T-helper 17 cell (primary cell): ENCODE data around the gene ELAPOR1. TPM values are rescaled to one million over a fixed set of nuclear protein-coding genes. Genes with fewer than 3 reads are reported as not detected.

Experiments used
- ATAC-seq: fragments of 150-1000 bp; cut with Tn5 transposase; 2 replicates; pipeline ENCODE4 v1.10.0; 2021; ENCODE audit warnings: mild to moderate bottlenecking, moderate library complexity
- DNase-seq, 3 donors: peaks; one replicate each; pipeline versions ENCODE4 v3.0.0 to v3.0.0-alpha.2; 2020 to 2021
- H3K9me3 ChIP-seq: one replicate; pipeline ENCODE4 v1.7.0; 2013; ENCODE audit warnings: low read length, mild to moderate bottlenecking; ENCODE audit not compliant: control insufficient read depth, poor library complexity, severe bottlenecking
- H3K27ac Mint-ChIP-seq: one replicate; pipeline ENCODE4 v1.8.0; 2022; ENCODE audit warnings: mild to moderate bottlenecking, moderate library complexity, mixed read lengths
- H3K27me3 Mint-ChIP-seq: one replicate; pipeline ENCODE4 v1.8.0; 2022; ENCODE audit warnings: mixed read lengths
- H3K36me3 Mint-ChIP-seq: one replicate; pipeline ENCODE4 v1.8.0; 2022; ENCODE audit warnings: low read depth, mixed read lengths
- H3K4me1 Mint-ChIP-seq: one replicate; pipeline ENCODE4 v1.8.0; 2022; ENCODE audit warnings: mild to moderate bottlenecking, mixed read lengths
- H3K4me3 Mint-ChIP-seq: one replicate; pipeline ENCODE4 v1.8.0; 2022; ENCODE audit warnings: mild to moderate bottlenecking, moderate library complexity, mixed read lengths
- total RNA-seq, 4 donors: library from RNA in 2 of 4; stranded (reverse) in 2 of 4; gene quantifications; one replicate each; pipeline ENCODE4 v1.2.3 and lab custom pipeline; 2022 to 2026

Gene ELAPOR1
- total RNA-seq, 2 donors from 2014 or later = 27.8 to 30.6 TPM

GRCh38 chr1:109089242-109090015 is 24.5 kb upstream of the ELAPOR1 start:
- Mint-ChIP-seq H3K4me1 (peaks cover 24% of the 10 kb centered on the region), H3K4me3 (peak overlapping the region; percentile 98), H3K36me3 (no peaks in the 10 kb centered on the region), H3K27ac (peak overlapping the region; percentile 98), H3K27me3 (no peaks in the 10 kb centered on the region)
- ATAC-seq = no peak
- H3K9me3 ChIP-seq = no peaks in the 10 kb centered on the region
- no peak for DNase-seq

GRCh38 chr1:109090196-109091077 is 23.5 kb upstream of the ELAPOR1 start, which contains the start of gene TMEM167B:
TMEM167B (plus strand) TSS chr1:109090764; CDS start chr1:109090873, 109 bp downstream.
- no peaks in the 10 kb centered on the region for H3K9me3 ChIP-seq
- peak within 1 kb of the TSS; percentile 98 for H3K4me3 Mint-ChIP-seq
- H3K4me1 Mint-ChIP-seq = peaks cover 24% of the 10 kb centered on the region
- peak within 1 kb of the TSS; percentile 98 for H3K27ac Mint-ChIP-seq
- DNase-seq (peak; percentile 73 to 78 (median 75)), ATAC-seq (peak; percentile 95)
- H3K36me3 Mint-ChIP-seq = no peaks in the 10 kb centered on the region
- H3K27me3 Mint-ChIP-seq = no peaks in the 10 kb centered on the region

- no peaks in the 10 kb centered on the region for H3K27me3 Mint-ChIP-seq
- H3K4me1 Mint-ChIP-seq = peaks cover 24% of the 10 kb centered on the region
- peak; percentile 13 for ATAC-seq
- no peaks in the 10 kb centered on the region for H3K9me3 ChIP-seq
- no peaks in the 10 kb centered on the region for H3K36me3 Mint-ChIP-seq
- peak overlapping the region; percentile 98 for H3K4me3 Mint-ChIP-seq
- DNase-seq = no peak
- peak overlapping the region; percentile 98 for H3K27ac Mint-ChIP-seq
Measured at GRCh38 chr1:109091078-109091838, 22.7 kb upstream of the ELAPOR1 start.

- ATAC-seq = no peak
Measured at GRCh38 chr1:109091839-109092193, 22.1 kb upstream of the ELAPOR1 start.

GRCh38 chr1:109094377-109094803 is 19.5 kb upstream of the ELAPOR1 start:
- H3K36me3 Mint-ChIP-seq = no peaks in the 10 kb centered on the region
- H3K4me3 Mint-ChIP-seq = no peak overlapping the region
- no peaks in the 10 kb centered on the region for H3K27me3 Mint-ChIP-seq

More at GRCh38 chr1:109091839-109092193, 22.1 kb upstream of the ELAPOR1 start:
- DNase-seq = no peak
- H3K9me3 ChIP-seq = no peaks in the 10 kb centered on the region
- Mint-ChIP-seq H3K4me1 (peaks cover 24% of the 10 kb centered on the region), H3K4me3 (peak overlapping the region; percentile 98), H3K36me3 (no peaks in the 10 kb centered on the region), H3K27ac (peak overlapping the region; percentile 98), H3K27me3 (no peaks in the 10 kb centered on the region)

GRCh38 chr1:109094871-109095270 is 19.0 kb upstream of the ELAPOR1 start:
- ATAC-seq (no peak), DNase-seq (no peak)
- Mint-ChIP-seq H3K4me3 (no peak overlapping the region), H3K27me3 (no peaks in the 10 kb centered on the region), H3K4me1 (peaks cover 23% of the 10 kb centered on the region), H3K36me3 (no peaks in the 10 kb centered on the region), H3K27ac (no peak overlapping the region)
- no peaks in the 10 kb centered on the region for H3K9me3 ChIP-seq

More at GRCh38 chr1:109094377-109094803, 19.5 kb upstream of the ELAPOR1 start:
- H3K27ac Mint-ChIP-seq = no peak overlapping the region
- no peaks in the 10 kb centered on the region for H3K9me3 ChIP-seq
- ATAC-seq (no peak), DNase-seq (no peak)
- H3K4me1 Mint-ChIP-seq = peaks cover 21% of the 10 kb centered on the region

- H3K27ac Mint-ChIP-seq = no peak overlapping the region
- H3K4me3 Mint-ChIP-seq = no peak overlapping the region
- peaks cover 22% of the 10 kb centered on the region for H3K4me1 Mint-ChIP-seq
- ATAC-seq = no peak
- H3K36me3 Mint-ChIP-seq = no peaks in the 10 kb centered on the region
- no peaks in the 10 kb centered on the region for H3K27me3 Mint-ChIP-seq
- H3K9me3 ChIP-seq = no peaks in the 10 kb centered on the region
- no peak for DNase-seq
Measured at GRCh38 chr1:109095631-109096030, 18.3 kb upstream of the ELAPOR1 start.

GRCh38 chr1:109096120-109096519 is 17.8 kb upstream of the ELAPOR1 start:
- no peak overlapping the region for H3K4me3 Mint-ChIP-seq
- H3K27ac Mint-ChIP-seq = peak overlapping the region; percentile 27
- H3K4me1 Mint-ChIP-seq = peaks cover 24% of the 10 kb centered on the region
- DNase-seq (no peak), ATAC-seq (no peak)
- no peaks in the 10 kb centered on the region for H3K9me3 ChIP-seq
- no peaks in the 10 kb centered on the region for H3K27me3 Mint-ChIP-seq
- no peaks in the 10 kb centered on the region for H3K36me3 Mint-ChIP-seq

GRCh38 chr1:109099938-109100773 is 13.8 kb upstream of the ELAPOR1 start:
- no peaks in the 10 kb centered on the region for H3K27me3 Mint-ChIP-seq
- DNase-seq = peak; percentile 89 to 95 (median 94)
- peaks cover 10% of the 10 kb centered on the region for H3K4me1 Mint-ChIP-seq
- H3K27ac Mint-ChIP-seq = peak overlapping the region; percentile 95
- peak; percentile 93 for ATAC-seq
- no peaks in the 10 kb centered on the region for H3K36me3 Mint-ChIP-seq
- peak overlapping the region; percentile 94 for H3K4me3 Mint-ChIP-seq
- H3K9me3 ChIP-seq = no peaks in the 10 kb centered on the region

GRCh38 chr1:109104364-109105151 is 9.4 kb upstream of the ELAPOR1 start:
- Mint-ChIP-seq H3K27ac (no peak overlapping the region), H3K4me1 (peaks cover 16% of the 10 kb centered on the region), H3K4me3 (no peak overlapping the region), H3K36me3 (no peaks in the 10 kb centered on the region), H3K27me3 (no peaks in the 10 kb centered on the region)
- ATAC-seq (no peak), DNase-seq (no peak)
- no peaks in the 10 kb centered on the region for H3K9me3 ChIP-seq

GRCh38 chr1:109105881-109106280 is 8.0 kb upstream of the ELAPOR1 start:
- H3K4me1 Mint-ChIP-seq = peaks cover 16% of the 10 kb centered on the region
- peaks cover 4% of the 10 kb centered on the region for H3K27me3 Mint-ChIP-seq
- ATAC-seq (no peak), DNase-seq (no peak)
- H3K4me3 Mint-ChIP-seq = no peak overlapping the region
- no peaks in the 10 kb centered on the region for H3K36me3 Mint-ChIP-seq
- H3K27ac Mint-ChIP-seq = no peak overlapping the region
- no peaks in the 10 kb centered on the region for H3K9me3 ChIP-seq
